Fibroblast of peridontal ligament (primary cell): Measurements from ENCODE around the gene ASIC4.

Source experiments
- DNase-seq: peaks from one replicate; pipeline ENCODE4 v3.0.0-alpha.2; 2010; ENCODE audit errors: extremely low read depth

Gene ASIC4

DNA sequence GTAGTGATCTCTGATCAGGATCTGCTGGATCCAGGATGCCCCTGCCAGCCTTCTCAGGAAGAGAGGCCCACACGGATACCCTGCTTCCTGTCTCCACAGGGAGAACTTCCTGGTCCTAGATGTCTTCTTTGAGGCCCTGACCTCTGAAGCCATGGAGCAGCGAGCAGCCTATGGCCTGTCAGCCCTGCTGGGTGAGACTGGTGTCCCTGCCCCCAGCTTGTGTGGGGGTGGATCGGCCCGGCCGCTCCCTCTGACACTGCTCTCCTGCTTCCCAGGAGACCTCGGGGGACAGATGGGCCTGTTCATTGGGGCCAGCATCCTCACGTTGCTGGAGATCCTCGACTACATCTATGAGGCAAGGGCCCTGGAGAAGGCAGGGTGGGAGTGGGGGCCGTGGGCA is 22.7 kb downstream of the ASIC4 start:
- DNase-seq, result no peak

DNA sequence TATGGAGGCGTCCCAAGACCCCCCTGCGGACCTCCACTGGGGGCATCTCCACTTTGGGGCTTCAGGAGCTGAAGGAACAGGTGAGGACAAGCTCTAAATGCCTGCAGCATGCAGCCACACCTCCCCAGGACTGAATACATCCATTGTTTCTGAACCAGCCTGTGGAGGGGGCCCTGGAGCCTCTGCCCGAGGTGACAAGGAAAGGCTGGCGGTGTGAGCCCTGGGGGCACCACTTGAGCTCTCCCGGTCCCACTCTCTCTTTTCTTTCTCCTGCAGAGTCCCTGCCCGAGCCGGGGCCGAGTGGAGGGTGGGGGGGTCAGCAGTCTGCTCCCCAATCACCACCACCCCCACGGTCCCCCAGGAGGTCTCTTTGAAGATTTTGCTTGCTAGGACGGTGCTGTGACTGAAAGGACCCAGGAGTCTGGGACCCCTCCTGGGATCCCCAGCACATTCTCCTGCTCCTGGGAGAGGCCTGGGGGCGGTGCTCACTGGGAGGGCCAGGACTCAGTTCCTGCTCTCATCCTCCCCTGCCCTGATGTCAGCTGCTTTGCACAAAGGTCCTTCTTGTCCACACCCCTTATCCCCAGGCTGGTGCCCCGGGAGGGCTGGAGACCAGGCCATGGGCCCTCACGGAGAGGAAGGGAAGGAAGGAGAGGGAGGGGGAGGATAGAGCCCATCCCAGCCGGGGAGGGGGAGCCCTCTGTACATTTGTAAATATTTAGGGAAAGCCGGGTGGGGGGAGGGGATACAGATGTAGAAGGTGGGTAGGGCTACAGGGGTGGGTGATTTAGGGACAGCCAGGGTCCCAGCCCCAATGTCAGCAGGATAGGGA is 23.6 kb downstream of the ASIC4 start:
- no peak for DNase-seq

DNA sequence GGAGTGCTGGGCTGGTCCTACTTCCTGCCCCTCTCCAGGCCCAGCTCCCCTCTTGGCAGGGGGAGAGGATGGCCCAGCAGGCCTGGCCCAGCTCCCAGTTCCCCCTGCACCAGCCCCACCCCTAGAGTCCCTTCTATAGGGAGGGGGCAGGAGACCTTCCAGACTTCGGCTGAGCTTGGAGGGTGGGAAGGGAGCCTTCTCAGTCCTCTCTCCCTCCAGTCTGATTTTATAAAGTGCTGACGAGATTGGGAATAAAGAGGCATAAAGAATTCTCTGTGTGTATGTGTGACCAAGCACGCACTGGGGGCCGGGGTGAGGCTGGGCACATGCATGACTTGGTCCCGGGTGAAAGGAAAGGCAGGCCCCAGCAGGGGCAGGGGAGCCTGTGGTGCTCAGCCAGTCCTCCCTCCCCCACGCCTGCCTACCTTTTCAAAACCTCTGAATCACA is 24.2 kb downstream of the ASIC4 start:
- DNase-seq, result no peak

DNA sequence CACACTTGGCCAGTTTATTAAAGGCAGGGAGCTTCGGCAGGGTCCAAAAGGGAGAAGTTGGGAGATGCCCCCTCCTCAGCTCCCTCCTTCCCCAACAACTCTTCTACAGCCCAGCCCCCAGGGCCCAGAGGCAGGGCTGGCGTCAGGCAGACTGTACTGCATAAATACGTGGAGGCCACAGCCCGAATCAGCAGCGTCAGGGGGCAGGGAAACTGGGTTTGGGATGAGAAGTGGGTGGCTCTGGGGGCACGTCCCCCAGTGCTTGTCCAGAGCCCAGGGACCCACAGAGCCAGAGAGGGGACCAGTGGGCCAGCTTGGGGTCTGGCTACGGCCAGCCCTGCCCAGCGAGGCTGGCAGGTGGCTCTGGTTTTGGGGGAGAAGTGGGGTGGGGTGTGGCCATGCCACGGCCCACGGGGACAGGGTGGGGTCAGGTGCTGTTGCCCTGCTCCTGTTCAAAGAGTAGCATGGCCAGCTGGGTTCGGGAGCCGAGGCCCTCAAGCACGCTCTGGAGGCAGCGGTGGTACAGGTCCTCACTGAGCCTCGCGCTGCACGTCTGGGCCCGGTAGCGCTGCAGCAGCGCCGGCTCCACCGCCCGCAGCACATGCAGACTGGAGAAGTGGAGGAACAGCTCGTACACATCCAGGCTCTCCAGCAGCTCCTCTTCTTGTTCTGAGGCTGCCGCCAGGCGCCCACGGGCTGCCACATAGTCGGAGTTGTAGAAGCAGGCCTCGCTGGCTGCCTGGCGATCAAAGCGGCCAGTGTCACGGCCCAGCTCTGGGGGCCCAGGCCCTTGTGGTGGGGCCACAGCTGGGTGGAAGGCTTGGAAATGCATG is 24.9 kb downstream of the ASIC4 start:
- no peak for DNase-seq

DNA sequence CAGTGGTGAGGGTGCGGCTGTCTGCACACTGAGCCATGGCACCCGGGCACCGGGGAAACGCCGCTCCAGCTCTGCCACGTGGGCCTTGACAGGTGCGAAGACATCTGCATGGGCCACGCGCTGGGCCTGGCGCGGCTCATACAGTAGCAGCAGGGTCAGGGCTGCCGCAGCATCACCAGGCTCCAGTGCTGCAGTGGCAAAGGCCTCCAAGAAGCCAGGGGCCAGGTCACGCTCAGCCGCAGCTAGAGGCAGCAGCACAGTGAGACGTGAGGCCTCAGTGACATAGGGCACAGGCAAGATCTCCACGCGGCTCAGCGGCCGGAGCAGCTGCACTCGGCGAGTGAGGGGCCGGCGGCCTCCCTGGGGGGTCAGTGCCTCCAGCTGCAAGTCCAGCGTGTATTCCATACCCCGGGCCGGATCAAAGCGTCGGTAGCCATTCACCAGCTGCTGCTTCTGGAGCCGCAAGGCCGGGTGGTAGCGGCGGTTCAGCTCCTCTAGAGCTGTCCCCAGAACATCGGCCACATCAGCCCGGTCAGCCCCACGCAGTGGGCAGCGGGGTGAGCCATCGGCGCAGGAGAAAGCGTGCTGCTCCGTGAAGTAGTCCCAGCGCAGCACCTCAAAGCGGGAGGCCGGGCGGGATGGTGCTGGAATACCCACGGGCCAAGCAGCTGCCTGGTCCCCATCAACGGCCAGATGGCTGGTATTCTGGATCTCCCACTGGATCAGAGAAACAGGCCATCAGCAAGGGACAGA is 25.8 kb downstream of the ASIC4 start:
- no peak for DNase-seq

DNA sequence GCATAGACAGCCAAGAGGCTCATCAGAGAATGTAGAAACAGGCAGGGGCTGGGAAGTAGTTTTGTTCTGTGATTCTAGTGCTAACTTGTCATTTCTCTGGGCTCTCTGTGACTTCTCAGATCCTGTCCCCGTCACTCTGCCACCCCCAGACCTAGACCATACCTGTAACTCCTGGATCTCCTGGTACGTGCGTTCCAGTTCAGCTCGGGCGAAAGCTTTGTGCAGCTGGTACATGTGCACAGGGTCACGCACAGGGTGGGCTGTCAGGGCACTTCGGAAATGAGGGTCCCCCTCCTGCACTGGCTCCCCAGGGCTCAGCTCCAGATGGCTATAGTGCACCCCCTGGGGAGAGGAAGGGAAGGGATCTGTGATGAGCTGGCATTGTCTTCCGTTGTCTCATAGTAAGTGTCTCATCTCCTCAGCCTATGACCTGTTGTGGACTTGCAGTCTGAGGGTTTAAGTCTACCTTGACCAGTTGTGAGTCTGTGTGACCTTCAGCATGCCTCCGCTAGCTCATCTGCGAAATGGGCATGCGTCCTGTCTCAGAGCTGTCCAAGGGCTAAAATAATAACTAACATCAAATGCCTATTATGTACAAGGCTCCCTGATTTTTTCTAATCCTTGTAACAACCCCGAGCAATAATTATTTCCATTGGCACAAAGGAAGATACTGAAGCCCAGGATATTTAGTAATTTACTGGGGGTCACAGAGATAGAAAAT is 26.7 kb downstream of the ASIC4 start:
- no peak for DNase-seq

DNA sequence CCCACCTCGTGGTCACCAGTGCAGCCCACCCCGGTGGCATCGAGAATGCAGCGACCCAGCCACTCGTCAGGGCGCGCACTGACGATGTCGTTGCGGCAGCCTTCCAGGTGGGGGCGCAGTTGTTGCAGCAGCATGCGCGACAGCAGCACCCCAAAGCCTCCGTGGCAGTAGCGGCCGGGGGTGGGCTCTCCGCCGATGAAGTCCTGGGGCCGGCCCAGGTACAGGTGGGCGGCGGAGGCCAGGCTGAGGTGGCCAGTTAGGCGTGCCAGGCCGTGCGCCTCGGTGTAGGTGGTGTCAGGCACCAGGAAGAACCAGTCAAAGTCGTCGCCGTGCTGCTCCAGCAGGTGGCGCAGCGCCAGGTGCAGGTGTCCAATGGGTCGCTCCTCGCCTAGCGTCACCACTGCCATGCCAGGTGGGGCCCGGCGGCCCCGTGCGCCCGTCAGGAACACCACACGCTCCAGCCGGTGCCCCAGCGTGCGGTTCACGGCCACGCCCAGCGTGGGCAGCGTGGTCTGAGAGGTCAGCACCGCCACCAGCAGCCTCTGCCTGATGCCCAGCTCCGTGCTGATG is 27.4 kb downstream of the ASIC4 start:
- DNase-seq, result peak; percentile 40

DNA sequence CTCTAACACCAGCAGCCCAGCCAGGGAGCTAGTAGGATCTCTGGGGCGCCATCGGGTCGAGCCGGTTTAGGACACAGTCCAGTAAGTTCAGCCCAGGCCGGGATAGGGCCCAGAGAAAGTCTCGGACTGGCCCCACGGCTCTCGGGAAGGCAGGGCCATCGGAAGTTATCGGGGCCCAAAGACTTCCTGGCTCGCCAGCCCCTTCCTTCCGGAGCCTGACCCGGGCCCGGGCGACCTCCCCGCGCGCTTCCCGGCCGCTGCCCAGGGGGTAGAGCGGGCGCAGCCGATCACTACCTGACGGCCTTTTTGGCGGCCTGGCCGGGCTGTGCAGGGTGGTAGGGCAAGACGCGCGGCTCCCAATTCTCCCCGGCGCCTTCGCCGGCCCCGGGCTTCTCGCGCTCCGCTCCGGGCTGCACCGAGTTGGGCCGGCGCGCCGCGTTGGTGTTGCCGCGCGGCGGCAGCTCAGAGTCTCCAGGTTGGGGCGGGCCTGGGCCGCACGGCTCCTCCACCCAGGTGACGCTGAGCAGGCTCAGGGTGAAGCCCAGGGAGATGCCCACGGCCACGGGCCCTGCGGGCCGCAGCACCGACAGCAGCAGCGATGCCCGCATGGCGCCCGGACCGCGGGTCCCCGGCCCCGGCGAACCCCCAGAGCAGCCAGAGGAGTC is 28.8 kb downstream of the ASIC4 start:
- peak; percentile 14 for DNase-seq

DNA sequence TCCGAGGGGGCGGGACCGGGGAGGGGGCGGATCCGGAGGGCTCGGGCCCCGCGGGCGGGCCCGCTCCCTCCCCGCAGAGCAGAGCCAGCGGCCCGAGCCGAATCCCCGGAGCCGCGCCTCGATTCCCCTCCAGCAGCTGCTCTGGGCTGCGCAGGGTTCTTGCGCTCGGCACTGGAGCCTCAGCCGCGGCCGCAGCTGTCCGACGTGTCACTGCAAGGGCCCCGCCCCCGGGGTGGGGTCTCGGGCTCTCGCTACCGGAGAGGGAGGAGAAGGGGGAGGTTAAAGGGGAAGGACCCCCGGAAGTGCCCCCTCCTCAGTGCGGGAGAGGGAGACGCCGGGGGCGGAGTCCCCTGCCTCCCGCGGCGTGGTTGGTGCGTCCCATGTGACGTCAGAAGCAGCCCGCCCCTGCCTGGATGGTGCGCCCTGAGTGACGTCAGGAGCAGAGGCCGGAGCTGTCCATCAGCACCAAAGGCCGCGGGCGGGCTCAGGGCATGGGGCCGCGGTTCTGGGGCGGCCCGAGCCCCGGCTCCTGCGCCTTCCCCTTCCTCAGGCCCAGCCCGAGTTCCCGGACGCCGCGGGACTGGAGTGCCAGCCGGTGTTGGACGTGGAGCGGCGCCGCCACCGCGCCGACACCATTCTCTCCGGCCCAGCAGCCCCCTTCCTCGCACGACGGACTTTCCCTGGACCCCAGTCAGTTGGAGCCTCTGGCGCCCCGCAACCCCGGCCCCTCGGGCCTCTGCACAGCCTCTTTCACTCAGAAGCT is 29.5 kb downstream of the ASIC4 start, which contains the start of the genes CHPF and TMEM198:
Gene CHPF, minus strand, starts transcription at position 214 of the 763 bp plus-strand sequence. CDS start 271 bp downstream, outside the sequence.
Gene TMEM198, plus strand, starts transcription at position 433 of the 763 bp plus-strand sequence. CDS start 700 bp downstream, outside the sequence.
- DNase-seq, result peak; percentile 97

DNA sequence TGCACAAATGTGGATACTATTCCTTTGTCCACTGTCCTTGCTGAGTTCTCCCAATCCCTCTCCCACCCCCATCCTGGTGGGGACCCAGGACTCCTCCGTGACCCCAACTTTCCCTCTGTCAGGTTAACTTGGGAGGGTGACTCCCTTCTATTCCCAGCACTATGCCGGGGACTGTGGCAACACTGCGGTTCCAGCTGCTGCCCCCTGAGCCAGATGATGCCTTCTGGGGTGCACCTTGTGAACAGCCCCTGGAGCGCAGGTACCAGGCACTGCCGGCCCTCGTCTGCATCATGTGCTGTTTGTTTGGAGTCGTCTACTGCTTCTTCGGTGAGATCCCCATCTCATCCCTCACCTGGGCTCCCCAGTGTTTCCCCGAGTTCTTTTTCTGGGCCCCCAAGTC is 30.3 kb downstream of the ASIC4 start:
- no peak for DNase-seq

DNA sequence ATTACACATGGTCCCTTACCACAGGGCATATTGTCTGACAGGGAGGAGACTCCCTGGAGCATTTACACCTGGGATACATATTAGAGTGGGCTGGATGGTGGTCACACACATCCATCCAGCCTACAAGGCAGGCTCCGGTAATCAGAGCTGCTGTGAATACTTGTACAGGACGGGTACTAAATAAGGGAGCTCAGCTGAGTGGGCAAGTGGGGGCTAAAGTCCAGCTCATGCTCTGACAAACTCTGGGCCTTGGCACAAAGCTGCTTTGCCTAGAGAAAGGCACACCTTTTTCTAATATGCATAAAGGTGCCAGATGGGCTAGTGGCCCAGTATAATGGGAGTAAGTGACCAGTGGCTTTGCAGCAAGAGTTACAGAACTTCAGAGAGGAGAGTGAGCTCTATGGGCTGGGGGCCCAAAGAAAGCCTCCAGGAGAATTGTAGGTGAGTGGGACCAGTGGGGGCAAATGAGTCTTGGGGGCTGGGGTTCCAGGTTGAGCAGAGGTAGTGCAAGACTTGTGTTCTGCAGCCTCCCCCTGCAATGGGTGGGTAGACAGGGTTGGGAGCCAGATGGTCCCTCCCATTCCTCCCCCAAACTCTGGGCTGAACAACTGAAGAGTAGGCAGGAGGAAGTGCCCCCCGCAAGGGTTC is 31.1 kb downstream of the ASIC4 start:
- DNase-seq, result no peak

DNA sequence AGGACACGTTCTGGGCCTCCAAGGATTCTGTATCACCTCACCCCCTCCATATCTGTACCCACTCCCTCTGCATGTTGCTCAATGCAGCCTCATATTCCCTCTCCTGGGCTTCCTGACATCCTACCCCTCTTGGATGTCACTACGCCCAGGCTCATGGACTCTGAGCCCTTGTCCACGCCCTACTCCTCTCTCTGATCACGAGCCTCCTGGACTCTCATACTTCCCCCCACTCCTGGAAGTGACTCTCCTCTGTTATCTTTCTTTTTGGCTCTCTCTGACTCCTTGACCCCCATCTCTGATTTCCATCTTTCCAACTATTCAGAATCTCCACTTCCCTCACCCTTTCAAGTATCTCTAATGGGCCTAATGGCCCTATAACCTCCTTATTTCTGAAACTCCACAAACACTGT is 31.7 kb downstream of the ASIC4 start:
- no peak for DNase-seq

DNA sequence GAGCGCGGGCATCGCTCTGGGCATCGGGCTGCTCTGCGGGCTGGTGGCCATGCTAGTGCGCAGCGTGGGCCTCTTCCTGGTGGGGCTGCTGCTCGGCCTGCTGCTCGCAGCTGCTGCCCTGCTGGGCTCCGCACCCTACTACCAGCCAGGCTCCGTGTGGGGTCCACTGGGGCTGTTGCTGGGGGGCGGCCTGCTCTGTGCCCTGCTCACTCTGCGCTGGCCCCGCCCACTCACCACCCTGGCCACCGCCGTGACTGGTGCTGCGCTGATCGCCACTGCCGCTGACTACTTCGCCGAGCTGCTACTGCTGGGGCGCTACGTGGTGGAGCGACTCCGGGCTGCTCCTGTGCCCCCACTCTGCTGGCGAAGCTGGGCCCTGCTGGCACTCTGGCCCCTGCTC is 33.3 kb downstream of the ASIC4 start:
- DNase-seq, result no peak

DNA sequence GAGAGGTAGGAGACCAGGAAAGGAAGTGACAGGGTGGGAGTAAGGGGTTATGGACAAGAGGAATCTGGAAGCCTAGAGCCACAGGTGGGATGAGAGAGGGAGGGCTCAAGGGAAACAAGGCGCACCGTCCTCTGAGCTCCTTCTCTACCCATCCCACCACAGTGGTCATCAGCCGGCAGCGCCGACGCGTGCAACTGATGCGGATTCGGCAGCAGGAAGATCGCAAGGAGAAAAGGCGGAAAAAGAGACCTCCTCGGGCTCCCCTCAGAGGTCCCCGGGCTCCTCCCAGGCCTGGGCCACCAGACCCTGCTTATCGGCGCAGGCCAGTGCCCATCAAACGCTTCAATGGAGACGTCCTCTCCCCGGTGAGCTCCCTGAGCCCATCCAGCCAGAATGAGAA is 34.7 kb downstream of the ASIC4 start:
- no peak for DNase-seq

DNA sequence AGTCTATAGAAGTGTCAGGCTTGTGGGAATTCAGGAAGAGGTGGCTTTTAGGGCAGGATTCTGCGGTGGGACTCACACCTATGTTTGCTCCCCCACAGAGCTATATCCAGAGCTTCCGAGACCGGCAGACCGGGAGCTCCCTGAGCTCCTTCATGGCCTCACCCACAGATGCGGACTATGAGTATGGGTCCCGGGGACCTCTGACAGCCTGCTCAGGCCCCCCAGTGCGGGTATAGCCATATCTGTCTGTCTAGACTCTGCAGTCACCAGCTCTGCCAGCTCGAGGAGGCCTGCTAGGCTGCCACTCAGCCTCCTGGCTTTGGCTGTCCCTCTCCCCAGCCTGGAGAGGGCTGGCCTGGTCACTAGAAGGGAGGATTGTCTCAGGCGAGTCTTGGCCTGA is 35.3 kb downstream of the ASIC4 start:
- no peak for DNase-seq

DNA sequence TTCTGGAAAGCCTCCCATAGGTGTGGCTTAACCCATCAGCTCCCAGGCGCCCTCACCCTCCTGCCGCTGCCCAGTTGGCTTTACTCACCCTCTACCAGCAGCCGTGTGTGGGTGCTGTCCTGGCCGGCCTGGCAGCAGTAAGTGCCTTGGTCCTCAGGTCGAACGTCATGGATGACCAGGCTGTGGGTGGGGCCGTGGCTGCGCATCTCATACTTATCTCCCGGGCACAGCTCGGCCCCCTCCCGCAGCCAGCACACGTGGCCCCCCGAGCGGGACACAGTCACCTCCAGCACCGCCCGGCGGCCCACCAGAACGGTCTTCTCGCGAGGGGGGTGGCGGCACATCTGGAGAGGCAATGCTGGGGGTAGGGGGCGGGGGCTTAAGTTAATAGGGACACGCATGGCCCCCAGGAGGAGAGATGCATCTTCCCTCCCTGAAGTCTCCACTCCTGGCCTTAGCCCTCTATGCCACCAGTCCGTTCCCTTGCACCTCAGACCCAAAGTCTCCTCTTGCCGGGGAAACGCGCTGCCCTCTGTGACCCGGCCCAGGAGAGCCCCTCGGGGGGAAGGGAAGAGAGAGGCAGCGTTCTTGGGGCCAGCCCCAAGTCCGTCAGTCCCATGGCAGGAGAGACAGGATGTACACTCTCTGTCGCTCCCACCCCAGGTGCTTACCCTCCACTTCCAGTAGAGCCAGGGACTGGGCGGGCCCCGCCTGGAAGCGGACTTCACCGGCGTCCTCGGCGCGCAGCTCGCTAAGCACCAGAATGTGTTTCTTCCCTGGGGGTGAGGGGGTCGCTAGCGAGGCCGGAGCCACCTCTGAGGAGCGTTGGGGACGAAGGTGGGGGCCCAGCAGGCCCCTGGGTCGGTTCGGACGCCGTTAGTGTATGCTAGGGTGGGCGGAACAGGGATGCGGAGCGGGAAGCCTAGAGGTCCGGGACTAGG is 37.4 kb downstream of the ASIC4 start:
- DNase-seq, result peak; percentile 37

DNA sequence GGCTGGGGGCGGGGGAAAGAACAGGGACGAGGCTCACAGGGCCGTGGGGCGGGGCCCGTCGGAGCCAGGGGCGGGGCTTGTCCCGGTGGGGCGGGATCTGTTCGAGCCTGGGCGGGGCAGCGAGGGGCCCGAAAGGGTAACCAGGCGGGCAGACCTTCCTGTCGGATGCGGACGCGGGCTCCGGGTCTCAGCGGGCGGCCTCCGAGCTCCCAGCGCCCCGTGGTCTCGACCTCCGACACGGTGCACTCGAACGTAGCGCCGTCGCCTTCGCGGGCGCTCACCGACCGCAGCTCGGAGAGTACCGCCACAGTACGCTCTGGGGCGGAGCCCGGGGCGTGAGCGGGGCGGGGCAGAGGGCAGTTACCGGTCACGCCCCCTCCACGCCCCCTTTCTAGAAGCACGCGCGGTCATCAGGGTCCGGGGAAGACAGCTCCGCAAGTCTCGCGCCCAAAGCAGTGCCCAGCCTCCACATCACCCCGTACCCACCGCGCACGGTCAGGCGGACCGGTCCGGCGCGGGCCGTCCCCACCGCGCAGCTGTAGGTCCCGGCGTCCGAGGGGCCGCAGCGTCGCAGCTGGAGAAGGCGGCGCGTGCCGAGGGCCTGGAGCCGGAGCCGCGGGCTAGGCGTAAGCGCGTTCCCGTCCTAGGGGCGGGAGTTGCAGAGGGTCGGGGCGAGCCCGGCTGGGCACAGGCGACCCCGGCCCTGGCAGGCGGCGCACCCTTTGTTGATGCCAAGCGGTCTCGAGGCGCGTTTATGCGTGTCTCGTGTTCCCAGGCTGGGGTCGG is 38.3 kb downstream of the ASIC4 start:
- DNase-seq, result peak; percentile 61
